HL-60/S4 treated with retinoic acid at 250 ng/mL for 4 days and 3 days (cell line): ENCODE results near the gene ZNF70.
"Not testable (repeated sequence)": the region's sequence is repeated elsewhere in the genome, so short reads cannot be mapped to it uniquely, and the experiment has no call there.

Source experiments
- in situ Hi-C: fragments of 300-500 bp; cut with MboI; formaldehyde crosslinking; loops from 2 replicates; pipeline ENCODE4 v1.7.0; 2022; ENCODE audit warnings: low sequenced_read_pairs

ZNF70 gene

GRCh38 chr22:23760056-23760455 is 9.1 kb upstream of the ZNF70 start:
- in situ Hi-C loops: no loop called here

DNA sequence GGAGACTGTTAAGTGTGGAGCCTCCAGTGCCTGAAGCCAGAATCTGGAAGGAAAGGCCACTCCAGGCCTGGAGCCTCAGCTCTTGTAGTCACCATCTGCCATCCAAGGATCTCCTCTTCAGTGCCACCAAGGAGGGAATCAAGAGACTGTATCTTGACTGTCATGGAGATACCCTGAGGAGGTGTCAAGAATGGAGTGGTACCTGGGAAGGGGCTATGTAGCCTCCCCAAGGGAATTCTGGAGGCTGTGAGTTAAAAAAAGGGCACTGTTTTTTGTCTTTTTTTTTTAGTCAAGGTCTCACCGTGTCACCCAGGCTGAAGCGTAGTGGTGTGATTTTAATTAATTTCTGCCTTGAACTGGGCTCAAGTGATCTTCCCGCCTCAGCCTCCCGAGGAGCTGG is 8.7 kb upstream of the ZNF70 start:
- in situ Hi-C loops: no loop called here

DNA sequence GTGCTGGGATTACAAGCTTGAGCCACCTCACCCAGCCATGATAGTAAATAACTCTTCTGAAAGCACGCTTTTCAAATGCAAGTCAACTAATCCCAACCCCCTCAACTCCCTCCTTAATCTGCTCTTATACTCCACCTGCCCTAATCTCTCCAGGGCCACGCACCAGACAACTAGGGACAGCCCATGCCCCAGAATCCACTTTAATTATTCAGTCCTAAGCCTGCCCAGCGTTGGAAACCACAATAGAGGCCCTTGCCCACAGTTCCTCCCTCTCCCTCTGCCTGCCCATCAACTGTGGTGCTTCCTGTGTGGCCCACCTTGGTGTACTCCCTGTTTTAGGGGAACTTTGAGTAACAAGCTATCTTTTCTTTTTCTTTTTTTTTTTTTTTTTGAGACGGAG is 6.0 kb upstream of the ZNF70 start:
- in situ Hi-C loops: no loop called here

- in situ Hi-C loops: no loop called here
Observed at GRCh38 chr22:23755711-23756110, 4.8 kb upstream of the ZNF70 start.

- in situ Hi-C loops: no loop called here
Observed at GRCh38 chr22:23754980-23755636, 4.2 kb upstream of the ZNF70 start.

DNA sequence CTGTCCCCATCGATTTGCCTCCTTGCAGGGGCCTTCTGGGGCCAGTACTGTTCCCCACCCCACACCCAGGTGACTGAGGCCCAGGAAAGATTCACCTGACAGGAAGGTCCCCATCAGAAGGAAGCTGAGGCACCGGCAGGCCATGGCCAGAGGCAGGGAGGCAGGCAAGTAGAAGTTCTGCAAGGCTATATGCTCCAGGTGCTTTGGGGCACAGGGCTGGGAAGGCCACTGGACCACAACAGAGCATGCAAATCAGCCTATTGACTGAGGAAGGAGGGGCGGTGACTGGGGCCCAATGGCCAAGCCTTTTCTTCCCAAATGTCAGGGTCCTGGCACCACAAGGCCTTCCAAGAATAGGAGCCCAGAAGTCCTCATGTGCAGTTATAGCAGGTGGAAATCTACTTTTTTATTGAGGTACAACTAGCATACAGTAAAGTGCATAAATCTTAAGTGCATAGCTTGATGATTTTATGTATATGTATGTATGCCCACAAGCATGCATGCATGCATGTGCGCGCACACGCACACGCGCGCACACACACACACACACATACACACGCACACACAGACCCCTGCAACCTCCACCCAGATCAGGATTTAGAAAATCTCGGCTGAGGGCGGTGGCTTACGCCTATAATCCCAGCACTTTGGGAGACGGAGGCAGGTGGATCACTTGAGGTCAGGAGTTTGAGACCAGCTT is 3.5 kb upstream of the ZNF70 start, which contains the start of gene VPREB3:
Gene VPREB3 (minus strand): TSS at position 206 of the 700 bp plus-strand sequence. CDS start 62 bp downstream, at position 144.
- in situ Hi-C loops: no loop called here

- in situ Hi-C loops: no loop called here
Observed at GRCh38 chr22:23753385-23753784, 2.5 kb upstream of the ZNF70 start.

DNA sequence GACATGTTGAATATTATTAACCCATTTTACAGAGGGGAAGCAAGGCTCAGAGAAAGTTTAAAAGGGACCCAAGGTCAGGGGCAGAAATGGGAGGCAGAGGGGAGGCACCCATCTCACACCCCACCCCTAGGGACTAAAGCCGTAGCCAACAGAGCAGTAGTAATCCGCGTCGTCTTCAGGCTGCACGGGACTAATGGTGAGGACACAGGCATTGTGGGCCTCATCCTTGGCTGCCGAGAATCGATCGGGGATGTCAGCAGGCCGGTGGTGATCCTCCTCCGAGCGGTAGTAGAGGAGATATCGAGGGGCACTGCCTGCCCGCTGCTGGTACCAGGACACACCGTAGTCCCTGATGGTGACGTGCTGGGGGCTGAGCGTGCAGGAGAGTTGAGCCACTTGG is 1.8 kb upstream of the ZNF70 start:
- in situ Hi-C loops: no loop called here

DNA sequence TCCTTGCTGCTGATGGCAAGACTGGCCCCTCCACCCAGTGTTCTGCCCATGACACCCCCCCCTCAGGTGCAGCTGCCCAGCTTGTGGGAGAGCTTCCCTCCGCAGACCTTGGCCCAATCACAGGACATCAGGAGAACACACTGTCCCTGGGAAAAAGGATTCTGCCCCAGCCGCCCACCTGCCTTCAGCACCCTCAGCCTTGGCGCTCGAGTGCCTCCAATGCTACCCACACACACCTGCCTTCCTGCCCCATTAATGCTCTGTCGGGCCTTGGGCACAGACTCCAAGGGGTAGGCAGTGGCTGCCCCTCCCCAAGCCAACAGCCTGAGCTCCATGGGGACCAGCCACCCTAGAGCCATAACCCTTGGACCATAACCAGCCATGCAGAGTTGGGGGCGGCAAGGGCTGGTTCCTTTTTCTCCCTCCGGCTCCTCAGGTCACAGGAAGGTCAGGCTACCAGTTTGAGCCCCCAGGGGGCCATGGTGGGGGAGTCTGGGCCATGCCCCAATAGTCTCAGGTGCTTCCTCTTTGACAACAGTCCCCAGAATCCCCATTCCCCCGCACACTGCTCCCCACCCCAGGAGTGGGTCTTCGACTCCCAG is 1.3 kb upstream of the ZNF70 start:
- in situ Hi-C loops: no loop called here

DNA sequence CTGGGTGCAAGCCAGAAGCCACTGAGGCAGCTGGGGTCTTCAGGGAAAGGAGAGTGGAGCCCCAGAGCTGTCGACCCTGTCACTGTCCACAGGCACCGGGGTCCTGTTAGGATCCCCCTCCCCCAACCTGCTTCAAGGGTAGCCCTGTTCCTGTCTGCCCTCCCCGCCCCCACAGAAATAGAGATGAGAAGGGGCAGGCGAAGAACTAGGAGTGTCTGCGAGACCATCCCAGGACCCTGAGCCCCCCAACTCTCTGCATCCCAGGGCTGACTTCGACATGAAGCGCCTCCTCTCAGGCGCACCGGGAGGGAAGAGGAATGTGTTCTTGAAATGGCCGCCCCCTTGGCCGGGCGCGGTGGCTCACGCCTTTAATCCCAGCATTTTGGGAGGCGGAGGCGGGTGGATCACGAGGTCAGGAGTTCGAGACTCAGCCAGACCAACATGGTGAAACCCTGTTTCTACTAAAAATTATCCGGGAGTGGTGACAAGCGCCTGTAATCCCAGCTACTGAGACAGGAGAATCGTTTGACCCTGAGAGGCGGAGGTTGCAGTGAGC is 607 bp upstream of the ZNF70 start:
- in situ Hi-C loops: no loop called here

- in situ Hi-C loops: no loop called here
Observed at GRCh38 chr22:23750367-23750713, 572 bp downstream of the ZNF70 start.

DNA sequence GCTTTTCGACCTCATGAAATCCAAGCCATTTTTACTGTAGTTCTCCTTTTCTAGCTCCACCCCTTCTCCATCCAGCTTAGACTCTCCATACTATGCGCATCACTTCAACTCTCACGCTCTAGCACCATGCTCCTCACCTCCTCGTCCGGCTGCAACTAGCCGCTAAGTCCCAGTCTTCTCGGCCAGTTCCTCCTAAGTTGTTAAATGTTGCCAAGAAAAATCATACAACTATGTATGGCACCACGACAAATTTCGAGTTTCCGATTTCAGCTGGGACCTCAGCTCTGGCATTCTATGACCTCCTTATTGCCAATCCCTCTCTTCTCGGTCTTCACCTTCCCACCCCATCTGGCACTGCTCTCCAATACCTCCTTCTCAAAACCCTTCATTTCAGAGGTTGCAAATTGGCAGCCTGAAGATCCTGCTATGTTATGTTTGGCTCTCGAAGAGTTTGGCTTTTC is 1.0 kb downstream of the ZNF70 start:
- in situ Hi-C loops: no loop called here

GRCh38 chr22:23745791-23746190 is 5.1 kb downstream of the ZNF70 start:
- in situ Hi-C loops: no loop called here

- in situ Hi-C loops: no loop called here
Observed at GRCh38 chr22:23744485-23744884, 6.4 kb downstream of the ZNF70 start.

GRCh38 chr22:23744001-23744400 is 6.9 kb downstream of the ZNF70 start:
- in situ Hi-C loops: no loop called here

- in situ Hi-C loops: no loop called here
Observed at GRCh38 chr22:23743303-23743705, 7.6 kb downstream of the ZNF70 start.

DNA sequence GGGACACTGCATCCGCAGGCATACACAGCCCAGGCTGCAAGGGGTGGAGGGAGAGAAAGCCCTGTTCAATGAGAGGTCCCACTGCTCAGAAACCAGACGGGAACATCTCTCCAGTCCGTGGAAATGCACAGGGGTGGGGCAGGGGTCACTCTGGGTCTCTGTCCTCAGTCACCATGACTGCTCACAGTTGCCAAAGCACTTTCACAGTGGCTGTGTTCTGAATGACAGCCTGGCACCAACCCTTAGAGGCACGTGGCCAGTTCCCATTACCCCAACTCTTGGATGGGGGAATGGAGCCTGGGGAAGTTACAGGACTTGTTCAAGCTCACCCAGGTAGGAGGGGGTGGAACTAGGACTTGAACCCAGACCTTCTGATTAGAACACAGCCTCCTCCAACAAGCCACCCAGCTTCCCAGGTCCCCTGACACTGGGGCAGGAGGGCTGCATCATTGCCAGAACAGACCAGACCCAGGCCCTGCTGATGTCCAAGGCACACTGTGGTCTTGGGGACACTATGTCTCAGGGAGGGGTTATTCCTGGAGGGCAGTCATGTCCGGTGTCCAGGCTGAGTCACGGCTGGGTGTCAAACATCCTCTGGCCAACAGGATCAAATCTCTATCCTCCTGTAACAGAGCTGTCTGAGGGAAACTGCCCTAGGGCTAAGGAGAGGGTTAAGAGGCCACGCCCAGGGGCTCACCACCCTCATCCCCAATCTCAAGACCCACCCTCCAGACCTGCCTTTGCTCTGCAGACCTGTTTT is 8.2 kb downstream of the ZNF70 start:
- in situ Hi-C loops: no loop called here

- in situ Hi-C loops: no loop called here
Observed at GRCh38 chr22:23737696-23738095, 13.2 kb downstream of the ZNF70 start.

DNA sequence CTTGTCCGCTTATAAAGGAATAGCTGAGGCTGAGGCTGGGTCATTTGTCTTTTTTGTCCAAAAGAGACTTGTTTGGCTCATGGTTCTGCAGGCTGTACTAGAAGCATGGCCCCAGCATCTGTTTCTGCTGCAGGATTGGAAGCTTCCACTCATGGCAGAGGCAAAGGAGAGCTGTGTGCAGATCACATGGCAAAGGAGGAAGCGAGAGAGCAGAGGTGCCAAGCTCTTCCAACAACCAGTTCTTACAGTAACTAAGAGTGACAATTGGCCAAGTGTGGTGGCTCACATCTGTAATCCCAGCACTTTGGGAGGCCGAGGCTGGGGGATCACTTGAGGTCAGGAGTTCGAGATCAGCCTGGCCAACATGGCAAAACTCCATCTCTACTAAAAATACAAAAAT is 22.8 kb downstream of the ZNF70 start:
- in situ Hi-C loops: not testable (repeated sequence)

- in situ Hi-C loops: no loop called here
Observed at GRCh38 chr22:23722724-23723123, 28.2 kb downstream of the ZNF70 start.

GRCh38 chr22:23722160-23722559 is 28.8 kb downstream of the ZNF70 start:
- in situ Hi-C loops: no loop called here
